H1 (cell line): ENCODE results near the gene MPPED2. TPM values are rescaled to one million over a fixed set of nuclear protein-coding genes. Genes with fewer than 3 reads are reported as not detected.
"Not testable (repeated sequence)": the region's sequence is repeated elsewhere in the genome, so short reads cannot be mapped to it uniquely, and the experiment has no call there.

Source experiments
- CTCF ChIA-PET: fragments of 300-600 bp; sonication (Branson Sonifier 250); formaldehyde crosslinking; loops from one replicate; lab custom pipeline; 2021; ENCODE audit not compliant: partially characterized antibody; lab: Charles Lee
- POLR2A ChIA-PET: fragments of 300-600 bp; sonication (Branson Sonifier 250); formaldehyde crosslinking; loops from one replicate; lab custom pipeline; 2021; ENCODE audit warnings: inconsistent platforms; ENCODE audit not compliant: partially characterized antibody; lab: Charles Lee
- DNase-seq, 2 experiments: peaks; one replicate each; pipeline versions ENCODE4 v3.0.0 to v3.0.0-alpha.2; 2010 to 2022; ENCODE audit warnings: low spot score in 2 of 2, low read depth in 1 of 2, mixed read lengths in 1 of 2
- FAIRE-seq: peaks from 2 replicates; lab custom pipeline; 2011; peaks lifted over from hg19 to GRCh38; lab: Jason Lieb, UNC
- H2AFZ ChIP-seq: 2 replicates; pipeline ENCODE4 v1.8.1; 2012; ENCODE audit warnings: low read length, inconsistent platforms
- H2AK5ac ChIP-seq: 2 replicates; pipeline ENCODE4 v1.6.1; 2013; ENCODE audit warnings: low read depth, low read length
- H2BK120ac ChIP-seq: replicated peaks from 2 replicates; pipeline ENCODE3; 2013; ENCODE audit warnings: low read depth, low read length, inconsistent platforms
- H2BK12ac ChIP-seq: 2 replicates; pipeline ENCODE4 v1.6.1; 2013; ENCODE audit warnings: low read depth, low read length
- H2BK15ac ChIP-seq: 2 replicates; pipeline ENCODE4 v1.6.1; 2013; ENCODE audit warnings: low read length
- H2BK20ac ChIP-seq: 2 replicates; pipeline ENCODE4 v1.6.1; 2013; ENCODE audit warnings: low read length
- H2BK5ac ChIP-seq: 2 replicates; pipeline ENCODE4 v1.6.1; 2013; ENCODE audit warnings: low read depth, low read length
- H3K14ac ChIP-seq: 2 replicates; pipeline ENCODE4 v1.6.1; 2013; ENCODE audit warnings: inconsistent platforms; ENCODE audit not compliant: insufficient read length
- H3K18ac ChIP-seq: 2 replicates; pipeline ENCODE4 v1.6.1; 2013; ENCODE audit warnings: low read length; ENCODE audit errors: extremely low read depth
- H3K23ac ChIP-seq: 2 replicates; pipeline ENCODE4 v1.6.1; 2013; ENCODE audit warnings: inconsistent platforms; ENCODE audit not compliant: insufficient read length
- H3K23me2 ChIP-seq: 2 replicates; pipeline ENCODE4 v1.6.1; 2013; ENCODE audit warnings: low read depth, low read length
- H3K27ac ChIP-seq: 2 replicates; pipeline ENCODE4 v1.6.1; 2011; ENCODE audit warnings: low read depth, low read length, inconsistent platforms
- H3K27me3 ChIP-seq, 4 experiments: replicated peaks in 1 of 4; 1 replicate in 1 of 4; 2 replicates in 3 of 4; pipeline versions ENCODE4 v1.6.1 to v1.8.1; 2011 to 2013; ENCODE audit warnings: low read length in 3 of 4, mild to moderate bottlenecking in 3 of 4, inconsistent platforms in 2 of 4, mixed read lengths in 2 of 4, moderate library complexity in 1 of 4; ENCODE audit not compliant: control insufficient read depth in 3 of 4, insufficient read depth in 3 of 4; ENCODE audit errors: extremely low read depth in 1 of 4
- H3K36me3 ChIP-seq, 4 experiments: 2 replicates each; pipeline versions ENCODE4 v1.6.1 to v1.8.1; 2011 to 2013; ENCODE audit warnings: mild to moderate bottlenecking in 4 of 4, low read length in 3 of 4, moderate library complexity in 2 of 4, control low read depth in 1 of 4, inconsistent platforms in 1 of 4; ENCODE audit not compliant: insufficient read depth in 4 of 4, control insufficient read depth in 2 of 4
- H3K4ac ChIP-seq: replicated peaks from 2 replicates; pipeline ENCODE3; 2013; ENCODE audit warnings: low read length, low read depth, mixed read lengths, inconsistent platforms; ENCODE audit not compliant: insufficient read length
- H3K4me1 ChIP-seq, 4 experiments: replicated peaks in 1 of 4; 1 replicate in 1 of 4; 2 replicates in 3 of 4; pipeline versions ENCODE4 v1.6.1 to v1.8.1; 2011 to 2013; ENCODE audit warnings: low read length in 3 of 4, inconsistent platforms in 2 of 4, mixed read lengths in 1 of 4; ENCODE audit not compliant: insufficient read depth in 4 of 4, control insufficient read depth in 3 of 4
- H3K4me2 ChIP-seq, 2 experiments: 2 replicates each; pipeline versions ENCODE4 v1.6.1 to v1.8.1; 2011 to 2013; ENCODE audit warnings: low read depth in 2 of 2, low read length in 2 of 2, control low read depth in 1 of 2, inconsistent platforms in 1 of 2, mild to moderate bottlenecking in 1 of 2; ENCODE audit not compliant: insufficient read depth in 1 of 2
- H3K4me3 ChIP-seq, 4 experiments: fragments of 200-600, 300-600 bp in 1 of 4; sonication (generic), shearing (Covaris generic), sonication (Bioruptor Twin) in 1 of 4; 2 replicates each; pipeline versions ENCODE4 v1.5.1 to v1.8.1; 2011 to 2016; ENCODE audit warnings: low read length in 4 of 4, low read depth in 3 of 4, control low read depth in 2 of 4, inconsistent platforms in 2 of 4, mild to moderate bottlenecking in 2 of 4, mixed read lengths in 1 of 4, moderate library complexity in 1 of 4; ENCODE audit not compliant: insufficient read depth in 2 of 4; ENCODE audit errors: extremely low read depth in 1 of 4
- H3K56ac ChIP-seq: replicated peaks from 2 replicates; pipeline ENCODE3; 2013; ENCODE audit warnings: low read depth, mild to moderate bottlenecking, mixed read lengths, low read length, inconsistent platforms; ENCODE audit not compliant: insufficient read length
- H3K79me1 ChIP-seq: 2 replicates; pipeline ENCODE4 v1.6.1; 2013; ENCODE audit warnings: low read depth, low read length, control low read depth
- H3K79me2 ChIP-seq, 2 experiments: 2 replicates each; pipeline versions ENCODE4 v1.6.1 to v1.8.1; 2012 to 2013; ENCODE audit warnings: low read length in 2 of 2, mild to moderate bottlenecking in 2 of 2, inconsistent platforms in 1 of 2; ENCODE audit not compliant: insufficient read depth in 2 of 2, control insufficient read depth in 1 of 2
- H3K9ac ChIP-seq, 4 experiments: replicated peaks in 1 of 4; 1 replicate in 1 of 4; 2 replicates in 3 of 4; pipeline versions ENCODE4 v1.6.1 to v1.8.1; 2011 to 2013; ENCODE audit warnings: low read depth in 3 of 4, low read length in 3 of 4, control low read depth in 2 of 4, mild to moderate bottlenecking in 2 of 4, moderate library complexity in 2 of 4, inconsistent platforms in 1 of 4; ENCODE audit errors: extremely low read depth in 1 of 4
- H3K9me3 ChIP-seq, 2 experiments: 2 replicates each; pipeline versions ENCODE4 v1.6.1 to v1.8.1; 2012 to 2013; ENCODE audit warnings: mild to moderate bottlenecking in 2 of 2, moderate library complexity in 2 of 2, control low read depth in 1 of 2, inconsistent platforms in 1 of 2, low read depth in 1 of 2, low read length in 1 of 2, mixed read lengths in 1 of 2; ENCODE audit not compliant: insufficient read depth in 2 of 2
- H4K20me1 ChIP-seq, 2 experiments: replicated peaks in 1 of 2; 2 replicates each; pipeline versions ENCODE3 to v1.8.1; 2011 to 2013; ENCODE audit warnings: inconsistent platforms in 2 of 2, low read length in 2 of 2, mild to moderate bottlenecking in 1 of 2; ENCODE audit not compliant: insufficient read depth in 2 of 2, control insufficient read depth in 1 of 2
- H4K5ac ChIP-seq: 2 replicates; pipeline ENCODE4 v1.6.1; 2013; ENCODE audit warnings: low read length, low read depth, mixed read lengths, inconsistent platforms; ENCODE audit not compliant: insufficient read length
- H4K8ac ChIP-seq: 2 replicates; pipeline ENCODE4 v1.8.0; 2013; ENCODE audit warnings: mild to moderate bottlenecking, moderate library complexity, low read length, inconsistent platforms; ENCODE audit not compliant: insufficient read depth; ENCODE audit errors: extremely low read depth
- H4K91ac ChIP-seq: replicated peaks from 2 replicates; pipeline ENCODE3; 2013; ENCODE audit warnings: low read length, mixed read lengths, inconsistent platforms; ENCODE audit not compliant: insufficient read length
- CBX8 ChIP-seq: fragments of 300-800, 300-1000 bp; sonication (generic); IDR thresholded peaks from 2 replicates; pipeline ENCODE4 v1.7.1; 2016; ENCODE audit warnings: low read depth, low read length, borderline replicate concordance
- EP300 ChIP-seq, 2 experiments: IDR thresholded peaks; 1 replicate in 1 of 2; 2 replicates in 1 of 2; pipeline ENCODE4 v1.6.1; 2011 to 2012; ENCODE audit warnings: low read depth in 2 of 2, low read length in 2 of 2, mild to moderate bottlenecking in 2 of 2, borderline replicate concordance in 1 of 2, inconsistent platforms in 1 of 2, moderate library complexity in 1 of 2
- POLR2AphosphoS5 ChIP-seq: IDR thresholded peaks from 2 replicates; pipeline ENCODE4 v1.6.1; 2011; ENCODE audit warnings: low read depth, low read length
- RAD21 ChIP-seq, 2 experiments: IDR thresholded peaks in 1 of 2; conservative IDR thresholded peaks in 1 of 2; 2 replicates each; pipeline ENCODE4 v1.6.1; 2011; ENCODE audit warnings: low read depth in 2 of 2, low read length in 2 of 2, improper control_type of control experiment in 1 of 2, inconsistent platforms in 1 of 2, mild to moderate bottlenecking in 1 of 2, moderate library complexity in 1 of 2
- SP4 ChIP-seq: IDR thresholded peaks from 2 replicates; pipeline ENCODE4 v1.6.1; 2012; ENCODE audit warnings: low read length, inconsistent platforms
- TCF12 ChIP-seq: IDR thresholded peaks from 2 replicates; pipeline ENCODE4 v1.6.1; 2011; ENCODE audit warnings: low read depth, mild to moderate bottlenecking, low read length
- WGBS, 2 experiments: shearing (Covaris generic) in 1 of 2; methylation state at CpG; one replicate each; pipeline versions ENCODE4 v1.1.6 to v1.1.7; 2013 to 2015; ENCODE audit warnings: low lambda C conversion rate in 2 of 2, mixed read lengths in 2 of 2, inconsistent platforms in 1 of 2, low coverage in 1 of 2, missing lambda C conversion rate in 1 of 2; ENCODE audit not compliant: insufficient replicate concordance in 2 of 2, insufficient coverage in 1 of 2, insufficient read length in 1 of 2; ENCODE audit errors: extremely low coverage in 1 of 2, missing lambda C conversion rate in 1 of 2; 5-methylcytosine and 5-hydroxymethylcytosine counted together
- polyA plus RNA-seq, 7 experiments: library from polyadenylated mRNA; depleted of rRNA in 3 of 7; stranded (reverse) in 5 of 7; unstranded in 2 of 7; fragments of >200 nt in 5 of 7; fragments of 200-250 nt in 2 of 7; gene quantifications; 1 replicate in 5 of 7; 2 replicates in 1 of 7; 4 replicates in 1 of 7; pipeline versions ENCODE4 v1.2.1 to v1.2.3, GENCODE V29; 2011 to 2013; ENCODE audit warnings: missing spikeins in 2 of 7, mixed read lengths in 2 of 7
- total RNA-seq: library from RNA; stranded (reverse); fragmentation: NEBNext Ultra II Directional; extraction: Animal tissue kit (Norgen Biotek cat#: 25700); gene quantifications from 2 replicates; pipeline ENCODE4 v1.2.1, GENCODE V29; 2021

Gene MPPED2
- total and polyA plus RNA-seq, 2 of the 8 experiments (the other 6 are each of a cell fraction or from before 2014, with no cell fraction given), result 1.3 to 3.5 TPM

GRCh38 chr11:30559004-30559403 is 27.1 kb downstream of the MPPED2 start (continued):
- no peak for TF ChIP-seq EP300 (IDR thresholded peaks at IDR 0.05; ENCODE audit: borderline replicate concordance in 1 of 2, low read depth in 2 of 2, low read length in 2 of 2)
- TF ChIP-seq SP4, result no peak
- TF ChIP-seq TCF12, result no peak
- TF ChIP-seq CBX8, result no peak
- no peak for TF ChIP-seq POLR2AphosphoS5
- TF ChIP-seq RAD21 (IDR thresholded peaks at IDR 0.05 in 1 of 2, conservative IDR thresholded peaks at IDR 0.05 in 1 of 2; ENCODE audit: low read depth in 2 of 2, low read length in 2 of 2), result no peak

- H2AFZ ChIP-seq, H4K5ac ChIP-seq, H3K36me3 ChIP-seq, H2BK20ac ChIP-seq, H3K9ac ChIP-seq, H3K56ac ChIP-seq, H3K23me2 ChIP-seq, H3K27me3 ChIP-seq, FAIRE-seq, H3K18ac ChIP-seq, H4K8ac ChIP-seq, DNase-seq, H2BK120ac ChIP-seq, H3K79me2 ChIP-seq, H2BK15ac ChIP-seq, CTCF ChIA-PET, POLR2A ChIA-PET, H3K79me1 ChIP-seq, H3K14ac ChIP-seq, H4K91ac ChIP-seq, H3K27ac ChIP-seq, H3K4me3 ChIP-seq, H2BK5ac ChIP-seq, H3K9me3 ChIP-seq, H4K20me1 ChIP-seq, H3K23ac ChIP-seq, H3K4me2 ChIP-seq, H2AK5ac ChIP-seq: not testable (repeated sequence)
- Histone ChIP-seq H2BK12ac (peak overlapping the region; percentile 51; the same call in 1 of the 2 replicates), H3K4me1 (peaks cover 5 to 23% (median 15%) of the 10 kb centered on the region in 4 experiments; a peak in 6 of 7 replicates), H3K4ac (peak overlapping the region; percentile 44)
- WGBS, 2 experiments, result 87% methylated on average over 6 of the region's 6 CpGs; no CpG with 5 or more reads in 1 of the 2 experiments
Observed at GRCh38 chr11:30554587-30554986, 31.6 kb downstream of the MPPED2 start.
